Jurkat, Clone E6-1 (cell line): Measurements from ENCODE around the gene PLXNB3. TPM values are rescaled to one million over a fixed set of nuclear protein-coding genes. Genes with fewer than 3 reads are reported as not detected.
"Not testable (repeated sequence)": the region's sequence is repeated elsewhere in the genome, so short reads cannot be mapped to it uniquely, and the experiment has no call there.

ENCODE experiments used
- DNase-seq: peaks from one replicate; pipeline ENCODE4 v3.0.0-alpha.2; 2011; ENCODE audit warnings: low read depth, low spot score
- H3K4me3 ChIP-seq: 2 replicates; pipeline ENCODE4 v1.5.1; 2011; ENCODE audit warnings: mild to moderate bottlenecking, low read length, control low read depth, moderate library complexity
- polyA plus RNA-seq: library from polyadenylated mRNA; unstranded; fragments of >200 nt; gene quantifications from one replicate; pipeline ENCODE4 v1.2.1, GENCODE V29; 2012; ENCODE audit warnings: missing spikeins; ENCODE audit not compliant: insufficient read length, insufficient read depth

PLXNB3 gene
- polyA plus RNA-seq: 1.9 TPM

- DNase-seq: peak; percentile 26
- H3K4me3 ChIP-seq: no peak within 1 kb of the TSS
Observed at GRCh38 chrX:153763989-153764755, at the start of gene PLXNB3. TSS of gene PLXNB3 (plus strand) at chrX:153764249. CDS start at chrX:153765536, 1,287 bp downstream.

DNA sequence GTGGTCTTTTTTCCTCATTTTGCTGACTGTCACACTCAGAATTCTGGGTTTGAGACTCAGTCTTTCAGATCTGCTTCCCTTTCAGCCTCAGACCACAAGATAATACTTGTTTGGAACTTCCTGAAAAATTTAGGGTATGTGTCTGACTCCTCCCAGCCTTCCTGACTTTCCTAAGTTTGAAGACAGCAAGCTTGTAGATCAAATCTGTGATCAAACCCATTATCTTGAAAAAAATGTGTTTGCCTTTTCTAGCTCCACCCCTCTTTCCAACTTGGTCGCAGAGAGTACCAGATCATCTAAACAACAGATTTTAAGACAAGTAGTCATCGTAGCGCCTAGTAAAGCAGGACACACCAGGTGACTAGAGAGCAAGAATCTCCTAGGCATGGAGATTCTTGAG is 49.8 kb upstream of the PLXNB3 start:
- no peak overlapping the region for H3K4me3 ChIP-seq
- no peak for DNase-seq

DNA sequence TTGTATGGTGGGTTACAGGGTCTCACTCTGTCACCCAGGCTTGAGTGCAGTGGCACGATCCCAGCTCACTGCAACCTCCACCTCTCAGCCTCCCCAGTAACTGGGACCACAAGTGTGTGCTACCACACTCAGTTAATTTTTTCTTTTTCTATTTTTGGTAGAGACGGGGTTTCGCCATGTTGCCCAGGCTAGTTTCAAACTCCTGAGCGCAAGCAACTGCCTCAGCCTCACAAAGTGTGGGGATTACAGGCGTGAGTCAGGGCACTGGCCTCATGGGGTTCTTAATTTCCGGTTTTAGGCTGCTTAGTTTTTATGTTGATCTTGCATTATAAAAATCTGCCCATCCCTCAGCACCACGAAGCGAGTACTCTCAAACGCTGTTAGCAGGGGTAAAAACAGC is 46.6 kb upstream of the PLXNB3 start:
- DNase-seq: no peak
- no peak overlapping the region for H3K4me3 ChIP-seq

DNA sequence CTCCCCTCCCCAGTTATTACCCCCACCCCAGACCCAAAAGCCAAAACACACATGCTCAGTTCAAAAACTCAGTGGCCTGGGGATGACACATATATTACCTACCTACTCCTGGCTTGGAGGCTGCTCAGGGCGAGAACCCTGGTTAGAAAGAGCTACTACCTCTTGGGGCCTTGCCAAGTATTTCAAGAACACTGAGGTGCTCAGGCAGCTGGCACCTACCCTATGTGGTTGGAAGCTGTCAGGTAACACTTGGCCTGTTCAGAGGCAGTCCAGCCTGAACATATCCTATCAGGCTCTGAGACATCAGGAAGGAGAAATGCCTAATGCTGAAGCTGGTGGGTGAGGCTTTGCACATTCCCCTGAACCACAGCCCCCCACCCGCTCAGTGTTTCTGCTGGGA is 44.8 kb upstream of the PLXNB3 start:
- no peak overlapping the region for H3K4me3 ChIP-seq
- DNase-seq: no peak

DNA sequence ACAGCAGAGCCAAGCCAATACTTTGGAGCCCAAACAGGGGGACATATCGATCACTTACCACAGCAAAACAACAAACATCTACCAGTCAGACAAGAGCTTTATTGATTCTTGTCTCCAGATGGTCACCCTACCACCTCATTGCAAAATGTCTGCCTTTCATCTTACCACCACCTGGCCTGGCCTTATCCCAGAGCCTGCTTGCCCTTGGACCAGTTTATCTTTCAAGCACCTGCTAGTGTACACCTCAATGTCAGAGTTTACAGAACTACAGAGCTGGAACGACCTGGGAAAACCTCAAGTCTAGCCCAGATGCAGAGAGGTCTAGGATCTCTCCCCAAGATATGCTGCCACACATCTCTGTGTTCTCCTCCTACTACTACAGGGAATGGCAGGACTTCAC is 44.3 kb upstream of the PLXNB3 start:
- H3K4me3 ChIP-seq: no peak overlapping the region

DNA sequence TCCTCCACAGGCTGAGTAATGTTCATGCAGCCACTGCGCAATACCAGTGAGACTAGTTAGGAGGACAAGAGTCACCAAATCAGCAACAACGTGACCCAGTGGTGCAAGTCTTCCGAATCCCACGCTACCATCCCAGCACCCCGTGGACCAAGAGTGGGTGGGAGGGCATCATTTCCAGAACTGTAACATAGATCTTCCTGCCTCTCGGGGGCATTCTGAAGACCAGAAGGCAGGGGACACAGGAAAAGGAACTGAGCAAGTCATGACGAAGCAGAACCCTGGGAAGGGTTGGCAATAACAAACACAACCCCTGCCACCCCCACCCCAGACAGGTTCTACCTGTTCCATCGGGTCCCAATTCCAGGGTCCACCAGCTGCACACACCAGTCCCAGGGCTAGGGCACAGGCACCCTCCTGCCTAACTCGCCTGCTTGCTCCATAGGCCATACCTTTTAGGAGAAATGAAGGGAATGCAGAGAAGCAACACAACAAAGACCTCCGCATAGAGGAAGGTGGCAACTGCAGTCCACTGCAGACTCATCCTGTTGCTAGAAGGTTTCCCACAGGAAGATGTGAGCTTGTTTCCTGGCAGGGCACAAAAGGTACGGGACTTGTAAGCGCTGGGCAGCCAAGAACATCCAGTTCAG is 41.2 kb upstream of the PLXNB3 start:
- H3K4me3 ChIP-seq: peak overlapping the region; percentile 69
- no peak for DNase-seq

More for the DNA sequence above, 44.3 kb upstream of the PLXNB3 start:
- DNase-seq: no peak

GRCh38 chrX:153723351-153724251 is 40.4 kb upstream of the PLXNB3 start:
- DNase-seq: peak; percentile 28

DNA sequence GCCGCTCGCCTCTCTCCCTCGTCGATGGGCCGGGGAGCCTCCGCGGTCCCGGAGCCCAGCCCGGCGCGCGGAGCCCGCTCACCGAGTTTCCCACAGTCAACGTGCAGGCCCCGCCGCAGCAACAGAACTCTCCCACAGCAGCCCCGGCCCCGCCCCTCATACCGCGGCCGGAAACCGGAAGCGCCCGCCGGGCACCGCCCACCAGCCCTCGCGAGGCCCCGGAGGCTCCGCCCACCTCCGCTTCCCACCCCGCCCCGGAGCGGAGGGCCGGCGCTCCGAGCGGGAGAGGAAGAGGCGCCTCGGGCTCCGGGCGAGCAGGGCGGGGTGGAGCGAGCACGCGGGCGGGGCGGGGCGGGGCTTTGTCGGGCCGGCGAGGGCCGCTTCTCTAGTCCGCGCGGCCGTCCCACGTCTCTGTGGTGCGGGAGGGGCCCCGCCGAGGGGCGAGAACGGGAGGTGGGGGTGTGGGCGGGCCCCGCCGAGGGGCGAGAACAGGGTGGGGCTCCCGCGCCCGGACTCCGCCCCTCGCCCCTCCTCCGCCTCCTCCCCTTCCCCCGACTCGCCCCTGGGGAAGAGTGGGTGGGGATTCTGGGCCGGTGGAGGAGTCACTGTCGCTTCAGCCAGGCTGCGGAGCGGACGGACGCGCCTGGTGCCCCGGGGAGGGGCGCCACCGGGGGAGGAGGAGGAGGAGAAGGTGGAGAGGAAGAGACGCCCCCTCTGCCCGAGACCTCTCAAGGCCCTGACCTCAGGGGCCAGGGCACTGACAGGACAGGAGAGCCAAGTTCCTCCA is 39.6 kb upstream of the PLXNB3 start, which contains the start of the genes ABCD1 and BCAP31:
Gene ABCD1 (plus strand): TSS at position 605 of the 787 bp plus-strand sequence. CDS start 411 bp downstream, outside the sequence.
Gene BCAP31 (minus strand): TSS at position 136 of the 787 bp plus-strand sequence. CDS start 1,143 bp downstream, outside the sequence.
- peak; percentile 65 for DNase-seq
- peak within 1 kb of the TSS; percentile 69 for H3K4me3 ChIP-seq

More at GRCh38 chrX:153723351-153724251, 40.4 kb upstream of the PLXNB3 start:
- peak overlapping the region; percentile 69 for H3K4me3 ChIP-seq

DNA sequence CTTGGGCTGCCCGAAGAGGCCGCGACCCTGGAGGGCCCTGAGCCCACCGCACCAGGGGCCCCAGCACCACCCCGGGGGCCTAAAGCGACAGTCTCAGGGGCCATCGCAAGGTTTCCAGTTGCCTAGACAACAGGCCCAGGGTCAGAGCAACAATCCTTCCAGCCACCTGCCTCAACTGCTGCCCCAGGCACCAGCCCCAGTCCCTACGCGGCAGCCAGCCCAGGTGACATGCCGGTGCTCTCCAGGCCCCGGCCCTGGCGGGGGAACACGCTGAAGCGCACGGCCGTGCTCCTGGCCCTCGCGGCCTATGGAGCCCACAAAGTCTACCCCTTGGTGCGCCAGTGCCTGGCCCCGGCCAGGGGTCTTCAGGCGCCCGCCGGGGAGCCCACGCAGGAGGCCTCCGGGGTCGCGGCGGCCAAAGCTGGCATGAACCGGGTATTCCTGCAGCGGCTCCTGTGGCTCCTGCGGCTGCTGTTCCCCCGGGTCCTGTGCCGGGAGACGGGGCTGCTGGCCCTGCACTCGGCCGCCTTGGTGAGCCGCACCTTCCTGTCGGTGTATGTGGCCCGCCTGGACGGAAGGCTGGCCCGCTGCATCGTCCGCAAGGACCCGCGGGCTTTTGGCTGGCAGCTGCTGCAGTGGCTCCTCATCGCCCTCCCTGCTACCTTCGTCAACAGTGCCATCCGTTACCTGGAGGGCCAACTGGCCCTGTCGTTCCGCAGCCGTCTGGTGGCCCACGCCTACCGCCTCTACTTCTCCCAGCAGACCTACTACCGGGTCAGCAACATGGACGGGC is 38.8 kb upstream of the PLXNB3 start:
- H3K4me3 ChIP-seq: peak overlapping the region; percentile 52
- DNase-seq: no peak

DNA sequence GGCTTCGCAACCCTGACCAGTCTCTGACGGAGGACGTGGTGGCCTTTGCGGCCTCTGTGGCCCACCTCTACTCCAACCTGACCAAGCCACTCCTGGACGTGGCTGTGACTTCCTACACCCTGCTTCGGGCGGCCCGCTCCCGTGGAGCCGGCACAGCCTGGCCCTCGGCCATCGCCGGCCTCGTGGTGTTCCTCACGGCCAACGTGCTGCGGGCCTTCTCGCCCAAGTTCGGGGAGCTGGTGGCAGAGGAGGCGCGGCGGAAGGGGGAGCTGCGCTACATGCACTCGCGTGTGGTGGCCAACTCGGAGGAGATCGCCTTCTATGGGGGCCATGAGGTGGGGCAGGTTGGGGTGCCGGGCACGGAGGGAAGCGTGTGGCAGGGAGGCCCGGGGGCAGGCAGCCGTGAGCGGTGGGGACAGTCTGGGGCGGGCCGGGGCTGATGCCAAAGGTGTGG is 38.2 kb upstream of the PLXNB3 start:
- DNase-seq: no peak
- no peak overlapping the region for H3K4me3 ChIP-seq

DNA sequence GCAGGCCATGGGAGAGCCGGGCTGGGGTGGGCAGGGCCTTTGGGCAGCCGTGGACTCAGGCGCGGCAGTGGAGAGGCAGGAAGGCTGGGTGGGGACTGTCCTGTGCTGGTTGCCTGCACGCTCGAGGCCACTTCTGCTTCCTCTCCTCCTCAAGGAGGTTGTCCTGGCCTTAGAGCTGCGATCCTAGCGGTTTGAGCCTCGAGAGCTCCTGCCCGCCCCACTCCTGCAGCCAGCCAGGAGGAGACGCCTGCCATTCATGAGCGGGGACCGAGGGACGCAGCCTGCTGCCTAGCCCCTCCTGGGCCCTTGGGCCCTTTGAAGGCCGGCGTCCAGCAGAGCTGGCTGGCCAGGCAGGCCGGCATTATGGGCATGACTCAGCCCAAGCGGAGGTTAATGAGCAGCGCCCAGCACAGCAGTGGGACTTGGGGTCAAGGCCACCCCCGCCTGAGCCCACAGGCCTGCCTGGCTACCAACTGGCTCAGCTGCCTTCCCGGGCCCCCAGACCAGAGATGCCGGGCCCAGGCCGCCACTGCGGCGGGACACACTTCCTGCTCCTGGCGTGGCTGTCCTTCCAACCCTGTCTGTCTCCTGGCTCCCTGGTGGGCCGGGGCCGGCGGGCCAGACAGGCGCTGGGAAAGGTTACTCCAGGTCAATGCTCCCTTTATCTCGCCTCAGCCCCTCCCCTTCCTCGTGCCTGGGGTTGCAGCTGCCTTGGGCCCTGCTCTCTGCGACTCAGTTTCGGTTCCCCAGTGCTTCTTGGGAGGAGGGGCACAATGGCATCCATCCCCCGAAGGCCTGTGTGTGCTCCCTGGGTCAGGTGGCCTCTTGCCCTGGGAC is 37.5 kb upstream of the PLXNB3 start:
- no peak for DNase-seq
- no peak overlapping the region for H3K4me3 ChIP-seq

- no peak overlapping the region for H3K4me3 ChIP-seq
- no peak for DNase-seq
Observed at GRCh38 chrX:153727123-153727931, 36.7 kb upstream of the PLXNB3 start.

DNA sequence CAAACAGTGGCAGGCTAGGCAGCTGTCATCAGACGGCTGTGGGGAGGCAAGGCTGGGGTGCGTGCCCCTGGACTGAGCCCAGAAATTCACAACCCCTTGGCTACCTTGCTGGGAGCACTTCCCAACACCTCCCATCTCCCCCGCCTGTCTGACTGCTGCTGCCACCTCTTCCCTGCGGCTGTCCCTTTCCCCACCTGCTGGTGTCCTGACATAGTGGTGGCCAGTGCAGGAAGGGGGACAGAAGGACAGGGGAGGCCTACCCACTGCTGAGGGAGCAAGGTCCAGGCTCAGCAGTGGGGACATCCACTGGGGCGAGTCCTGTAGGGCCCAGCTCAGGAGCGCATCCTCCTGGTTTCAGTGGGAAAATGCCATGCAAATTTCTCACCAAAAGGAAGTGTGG is 36.0 kb upstream of the PLXNB3 start:
- no peak for DNase-seq
- no peak overlapping the region for H3K4me3 ChIP-seq

GRCh38 chrX:153728951-153729631 is 35.0 kb upstream of the PLXNB3 start:
- H3K4me3 ChIP-seq: no peak overlapping the region
- DNase-seq: no peak

DNA sequence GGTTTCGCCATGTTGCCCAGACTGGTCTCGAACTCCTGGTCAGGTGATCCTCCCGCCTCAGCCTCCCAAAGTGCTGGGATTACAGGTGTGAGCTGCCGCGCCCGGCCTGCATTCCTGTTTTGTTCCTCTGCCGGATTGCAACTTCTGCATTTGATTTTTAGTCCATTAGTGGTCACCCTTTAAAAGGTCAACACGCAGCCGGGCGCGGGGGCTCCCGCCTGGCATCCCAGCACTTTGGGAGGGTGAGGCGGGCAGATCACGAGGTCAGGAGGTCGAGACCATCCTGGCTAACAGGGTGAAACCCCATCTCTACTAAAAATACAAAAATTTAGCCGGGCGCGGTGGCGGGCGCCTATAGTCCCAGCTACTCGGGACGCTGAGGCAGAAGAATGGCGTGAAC is 33.9 kb upstream of the PLXNB3 start:
- not testable (repeated sequence) for DNase-seq, H3K4me3 ChIP-seq
